Fibroblast of skin of right quadriceps (primary cell): ENCODE measurements around the gene MT1X.

Source experiments
- DNase-seq: peaks from one replicate; pipeline ENCODE4 v3.0.0-alpha.2; 2013

MT1X gene

DNA sequence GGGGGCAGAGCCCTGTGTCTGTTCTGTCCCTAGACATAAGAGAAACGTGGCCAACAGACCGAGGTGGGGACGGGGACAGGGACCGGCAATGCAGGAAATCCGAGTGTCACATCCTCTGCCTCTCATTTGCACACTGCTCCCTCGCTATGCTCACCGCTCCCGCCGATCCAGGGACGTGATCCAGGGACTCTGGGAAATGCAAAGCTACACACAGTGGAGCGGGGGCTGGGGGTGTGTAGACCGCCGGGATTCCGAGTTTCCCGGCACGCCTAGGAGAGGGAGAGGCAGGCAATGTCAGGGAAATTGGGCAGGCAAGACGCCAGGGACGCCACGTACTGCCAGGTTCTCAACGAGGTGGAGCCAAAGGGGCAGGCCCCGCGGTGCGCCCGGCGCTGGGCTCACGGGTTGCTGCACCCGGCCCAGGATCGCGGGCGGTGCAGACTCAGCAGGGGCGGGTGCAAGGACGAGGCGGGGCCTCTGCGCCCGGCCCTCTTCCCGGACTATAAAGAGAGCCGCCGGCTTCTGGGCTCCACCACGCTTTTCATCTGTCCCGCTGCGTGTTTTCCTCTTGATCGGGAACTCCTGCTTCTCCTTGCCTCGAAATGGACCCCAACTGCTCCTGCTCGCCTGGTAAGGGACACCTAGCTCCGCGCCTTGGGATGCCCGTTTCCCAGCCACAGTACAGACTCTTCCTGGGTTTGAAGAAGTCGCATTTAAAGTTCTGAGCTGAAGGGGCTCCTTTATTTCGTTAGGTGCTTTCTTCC is at the start of gene MT1X:
MT1X (plus strand) TSS at position 532 of the 764 bp plus-strand sequence; CDS start at position 603, 71 bp downstream.
- DNase-seq, result peak; percentile 92

GRCh38 chr16:56632848-56633365 is 49.4 kb upstream of the MT1X start:
- DNase-seq, result no peak

DNA sequence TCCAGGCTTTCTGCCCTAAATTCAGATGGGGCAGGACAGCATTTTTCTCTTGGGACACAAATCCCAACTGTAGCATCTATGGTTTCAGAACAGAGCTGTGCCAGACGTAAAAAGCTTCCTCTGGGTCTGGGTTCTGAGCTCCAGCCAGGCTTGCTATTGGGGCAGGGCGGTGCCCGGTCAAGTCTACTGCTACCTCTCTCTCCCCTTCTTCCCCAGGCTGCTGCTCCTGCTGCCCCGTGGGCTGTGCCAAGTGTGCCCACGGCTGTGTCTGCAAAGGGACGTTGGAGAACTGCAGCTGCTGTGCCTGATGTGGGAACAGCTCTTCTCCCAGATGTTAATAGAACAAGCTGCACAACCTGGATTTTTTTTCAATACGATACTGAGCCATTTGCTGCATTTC is 48.7 kb upstream of the MT1X start:
- DNase-seq, result no peak

- DNase-seq, result no peak
Measured at GRCh38 chr16:56634715-56635440, 47.4 kb upstream of the MT1X start.

DNA sequence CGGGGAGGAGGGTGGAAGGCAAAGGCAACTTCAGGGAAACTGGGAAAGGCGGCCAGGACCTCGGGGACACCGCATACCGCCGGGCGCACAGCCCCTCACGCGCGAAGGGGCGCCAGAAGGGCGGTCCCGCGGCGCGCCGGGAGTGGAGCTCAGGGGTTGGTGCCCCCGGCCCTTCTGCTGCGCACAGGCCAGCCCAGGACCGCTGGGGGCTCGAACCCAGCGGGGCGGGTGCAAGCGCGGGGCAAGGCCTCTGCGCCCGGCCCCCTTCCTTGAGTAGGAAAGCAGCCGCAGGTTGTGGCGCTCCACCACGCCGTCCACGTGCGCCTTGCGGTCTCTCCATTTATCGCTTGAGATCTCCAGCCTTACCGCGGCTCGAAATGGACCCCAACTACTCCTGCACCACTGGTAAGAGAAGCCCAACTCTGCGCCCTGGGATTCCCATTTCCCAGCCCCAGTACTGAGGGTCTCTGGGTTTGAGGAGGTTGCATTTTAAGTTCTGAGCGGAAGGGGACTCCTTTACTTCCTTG is 46.8 kb upstream of the MT1X start:
- DNase-seq, result no peak

- no peak for DNase-seq
Measured at GRCh38 chr16:56636616-56637413, 45.5 kb upstream of the MT1X start.

- DNase-seq, result no peak
Measured at GRCh38 chr16:56637814-56638750, 44.2 kb upstream of the MT1X start, which contains the start of gene MT1A. TSS of gene MT1A (plus strand) at chr16:56638666. CDS start at chr16:56638739, 73 bp downstream.

GRCh38 chr16:56639045-56639444 is 43.2 kb upstream of the MT1X start:
- DNase-seq, result no peak

- DNase-seq, result no peak
Measured at GRCh38 chr16:56640076-56640475, 42.2 kb upstream of the MT1X start.

GRCh38 chr16:56641166-56641565 is 41.1 kb upstream of the MT1X start:
- no peak for DNase-seq

- peak; percentile 11 for DNase-seq
Measured at GRCh38 chr16:56643080-56643778, 39.0 kb upstream of the MT1X start.

DNA sequence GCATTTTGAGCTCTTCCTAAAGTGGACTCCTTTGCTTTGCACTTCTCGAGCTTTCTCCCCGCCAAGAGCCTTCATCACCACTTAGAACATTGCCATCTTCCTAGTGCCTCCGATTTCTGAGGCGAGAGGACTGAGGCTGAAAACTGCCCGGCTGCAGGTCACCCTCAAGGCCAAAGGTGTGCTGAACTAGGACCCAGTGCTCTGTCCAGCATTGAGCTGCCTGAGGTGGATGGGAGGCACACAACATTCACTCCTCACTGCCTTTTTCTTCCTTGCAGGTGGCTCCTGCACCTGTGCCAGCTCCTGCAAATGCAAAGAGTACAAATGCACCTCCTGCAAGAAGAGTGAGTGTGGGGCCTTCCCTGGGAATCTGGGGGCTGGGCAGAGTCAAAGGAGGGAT is 38.4 kb upstream of the MT1X start:
- DNase-seq, result no peak

- no peak for DNase-seq
Measured at GRCh38 chr16:56645311-56645710, 37.0 kb upstream of the MT1X start.

DNA sequence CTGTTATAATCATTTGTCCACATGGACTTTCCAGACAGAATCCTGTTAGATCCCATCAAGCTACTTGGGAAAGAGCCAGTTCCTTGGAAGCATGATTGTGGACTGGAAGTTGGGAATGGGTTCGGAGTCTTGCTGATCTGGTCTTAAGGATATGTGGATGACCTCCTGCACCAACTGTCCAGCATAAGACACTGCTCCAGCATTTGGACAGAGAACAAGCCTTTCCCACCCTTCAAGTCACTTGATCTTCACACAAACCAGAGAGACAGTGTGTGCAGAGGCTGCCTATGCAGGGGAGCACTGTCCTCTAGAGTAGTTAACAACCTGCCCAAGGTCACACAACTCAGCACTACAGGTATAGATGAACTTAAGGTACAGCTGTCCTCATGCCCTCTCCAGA is 36.4 kb upstream of the MT1X start:
- DNase-seq, result no peak

DNA sequence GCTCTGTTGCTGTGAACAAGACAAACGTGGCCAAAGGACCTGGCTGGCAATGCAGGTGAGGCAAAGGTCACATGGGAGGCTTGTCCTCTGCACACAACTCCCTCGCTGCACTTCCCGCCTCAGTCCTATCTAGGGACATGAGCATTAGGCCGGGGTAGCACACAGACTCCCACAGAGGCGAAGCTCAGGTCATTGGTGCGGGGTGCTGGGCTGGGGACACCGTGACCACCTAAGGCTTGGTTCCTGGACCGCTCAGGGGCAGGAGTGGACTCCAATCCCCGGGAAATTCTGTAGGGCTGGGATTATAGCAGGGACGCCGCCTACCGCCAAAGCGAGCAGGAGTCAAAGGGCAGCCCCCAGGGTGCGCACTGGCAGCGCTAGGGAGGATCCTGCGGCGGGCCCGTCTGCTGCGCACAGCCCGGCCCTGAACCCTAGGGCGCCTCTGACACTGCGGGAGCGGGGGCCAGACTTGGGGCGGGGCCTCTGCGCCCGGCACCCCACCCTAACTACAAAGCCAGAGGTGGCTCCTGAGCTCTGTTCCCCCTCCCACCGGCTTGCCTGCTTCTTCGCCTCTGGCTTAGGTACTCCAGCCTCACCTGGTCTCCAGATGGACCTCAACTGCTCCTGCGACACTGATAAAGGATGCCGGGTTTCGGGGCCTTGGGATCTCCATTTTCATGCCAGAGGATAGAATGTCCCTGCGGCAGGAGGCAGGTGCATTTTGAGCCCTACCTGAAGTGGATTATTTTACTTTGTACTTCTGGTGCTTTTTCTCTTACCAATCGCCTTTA is 34.4 kb upstream of the MT1X start:
- DNase-seq, result no peak

GRCh38 chr16:56649271-56649670 is 33.0 kb upstream of the MT1X start:
- no peak for DNase-seq

DNA sequence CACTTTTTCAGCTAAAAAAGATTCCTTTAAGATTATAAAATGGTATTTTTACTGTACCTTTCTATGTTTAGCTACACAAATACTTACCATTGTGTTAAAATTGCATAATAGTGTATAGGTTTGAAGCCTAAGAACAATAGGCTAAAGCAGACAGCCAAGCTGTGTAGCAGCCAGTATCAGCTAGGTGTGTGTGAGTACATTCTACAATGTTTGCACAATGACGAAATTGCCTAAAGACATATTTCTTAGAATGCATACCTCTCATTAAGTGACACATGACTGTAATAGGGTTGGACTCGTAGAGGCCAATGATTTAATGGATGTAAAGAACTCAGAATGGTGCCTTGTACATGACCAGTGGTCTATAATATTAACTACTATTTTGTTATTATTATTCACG is 32.5 kb upstream of the MT1X start:
- DNase-seq, result no peak

- no peak for DNase-seq
Measured at GRCh38 chr16:56651586-56651985, 30.7 kb upstream of the MT1X start, which contains the start of gene MT1B. TSS of gene MT1B (plus strand) at chr16:56651886. CDS start at chr16:56651954, 68 bp downstream.

DNA sequence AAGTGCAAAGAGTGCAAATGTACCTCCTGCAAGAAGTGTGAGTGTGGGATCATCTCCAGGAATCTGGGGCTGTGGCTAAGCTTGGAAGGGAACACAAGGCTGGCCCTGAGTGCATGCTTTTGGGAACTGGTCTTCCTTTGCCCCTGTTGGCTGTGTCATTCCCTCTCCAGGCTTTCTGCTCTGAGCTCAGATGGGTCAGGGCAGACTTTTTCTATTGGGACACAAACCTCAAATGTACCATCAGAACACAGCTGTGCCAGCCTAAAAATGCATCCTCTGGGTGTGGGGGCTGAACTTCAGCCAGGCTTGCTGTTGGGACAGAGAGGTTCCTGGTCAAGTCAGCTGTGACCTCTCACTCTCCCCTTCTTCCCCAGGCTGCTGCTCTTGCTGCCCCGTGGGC is 29.7 kb upstream of the MT1X start:
- no peak for DNase-seq

DNA sequence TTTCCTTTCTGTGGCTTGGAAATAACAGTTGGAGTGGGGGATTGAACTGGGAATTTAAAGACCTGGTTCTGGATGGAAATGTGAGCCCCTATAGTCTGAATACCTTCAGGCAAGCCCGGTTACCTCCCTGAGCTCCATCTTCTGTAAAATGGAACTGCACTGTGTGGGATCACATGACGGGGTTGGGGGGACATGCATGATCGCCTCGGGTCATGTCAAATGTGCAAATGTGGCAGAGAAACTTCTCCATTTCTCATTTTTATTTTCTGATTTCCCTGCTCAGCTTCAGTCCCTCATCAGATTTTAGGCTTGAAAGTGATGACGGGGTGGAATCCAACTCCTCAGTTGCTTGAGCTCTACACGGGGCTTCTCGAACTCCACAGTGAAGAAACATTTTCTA is 29.1 kb upstream of the MT1X start:
- no peak for DNase-seq
